GM18507 (cell line): Measurements from ENCODE around the gene SLC12A9.

Experiments used
- DNase-seq: peaks from one replicate; pipeline ENCODE4 v3.0.0; 2011; ENCODE audit warnings: low read depth; ENCODE audit not compliant: insufficient read length; ENCODE audit errors: extremely low spot score
- FAIRE-seq: peaks from 2 replicates; lab custom pipeline; 2011; peaks lifted over from hg19 to GRCh38; lab: Jason Lieb, UNC

Gene SLC12A9

DNA sequence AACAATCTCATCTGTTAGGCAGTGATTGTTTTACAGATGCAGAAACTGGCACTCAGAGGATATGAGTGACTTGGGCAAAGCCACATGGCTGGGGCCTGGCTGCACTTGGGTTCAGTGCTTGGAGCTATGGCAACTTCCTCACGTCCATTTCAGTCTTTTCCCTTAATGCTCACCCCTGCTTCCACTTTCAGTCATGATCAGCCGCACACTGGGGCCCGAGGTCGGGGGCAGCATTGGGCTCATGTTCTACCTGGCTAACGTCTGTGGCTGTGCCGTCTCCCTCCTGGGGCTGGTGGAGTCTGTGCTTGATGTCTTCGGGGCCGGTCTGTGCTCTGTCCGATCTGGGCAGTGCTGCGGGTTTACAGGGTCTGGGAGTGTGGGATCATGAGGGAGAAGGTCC lies 3.0 kb downstream of the SLC12A9 start:
- no peak for DNase-seq
- no peak for FAIRE-seq

- no peak for FAIRE-seq
These were observed 4.4 kb downstream of the SLC12A9 start for GRCh38 chr7:100856871-100857282.

GRCh38 chr7:100859856-100860255 lies 7.3 kb downstream of the SLC12A9 start:
- FAIRE-seq, result no peak

More at GRCh38 chr7:100856871-100857282, 4.4 kb downstream of the SLC12A9 start:
- no peak for DNase-seq

DNA sequence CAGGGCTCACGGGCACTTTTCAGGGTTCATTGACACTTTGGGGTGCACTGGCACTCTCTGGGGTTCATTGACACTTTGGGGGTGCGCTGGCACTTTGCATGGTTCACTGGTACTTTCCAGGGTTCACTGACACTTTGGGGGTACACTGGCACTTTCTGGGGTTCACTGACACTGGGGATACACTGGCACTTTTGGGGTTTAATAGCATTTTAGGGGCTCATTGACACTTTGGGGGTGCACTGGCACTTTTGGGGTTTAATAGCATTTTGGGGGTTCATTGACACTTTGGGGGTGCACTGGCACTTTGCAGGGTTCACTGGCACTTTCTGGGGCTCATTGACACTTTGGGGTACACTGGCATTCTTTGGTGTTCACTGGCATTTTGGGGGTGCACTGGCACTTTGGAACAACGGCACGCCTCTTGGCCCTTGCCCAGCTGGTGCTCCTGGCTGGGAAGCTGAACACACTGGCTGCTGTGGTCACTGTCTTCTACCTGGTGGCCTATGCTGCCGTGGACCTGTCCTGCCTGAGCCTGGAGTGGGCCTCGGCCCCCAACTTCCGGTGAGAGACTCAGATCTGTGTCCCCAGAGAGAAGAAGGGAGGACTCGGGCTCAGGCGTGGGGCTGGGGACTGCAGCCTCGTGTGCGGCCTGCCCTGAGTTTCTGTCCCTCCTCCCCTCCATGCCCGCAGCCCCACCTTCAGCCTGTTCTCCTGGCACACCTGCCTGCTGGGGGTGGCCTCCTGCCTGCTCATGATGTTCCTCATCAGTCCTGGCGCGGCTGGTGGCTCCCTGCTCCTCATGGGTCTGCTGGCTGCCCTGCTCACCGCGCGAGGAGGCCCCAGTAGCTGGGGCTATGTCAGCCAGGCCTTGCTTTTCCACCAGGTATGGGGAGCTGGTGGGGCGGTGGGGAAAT lies 8.4 kb downstream of the SLC12A9 start:
- FAIRE-seq (no peak), DNase-seq (no peak)

More at GRCh38 chr7:100859856-100860255, 7.3 kb downstream of the SLC12A9 start:
- DNase-seq, result no peak

GRCh38 chr7:100861616-100861985 lies 9.1 kb downstream of the SLC12A9 start:
- DNase-seq (no peak), FAIRE-seq (no peak)

GRCh38 chr7:100863406-100863950 lies 11.0 kb downstream of the SLC12A9 start:
- FAIRE-seq (no peak), DNase-seq (no peak)

DNA sequence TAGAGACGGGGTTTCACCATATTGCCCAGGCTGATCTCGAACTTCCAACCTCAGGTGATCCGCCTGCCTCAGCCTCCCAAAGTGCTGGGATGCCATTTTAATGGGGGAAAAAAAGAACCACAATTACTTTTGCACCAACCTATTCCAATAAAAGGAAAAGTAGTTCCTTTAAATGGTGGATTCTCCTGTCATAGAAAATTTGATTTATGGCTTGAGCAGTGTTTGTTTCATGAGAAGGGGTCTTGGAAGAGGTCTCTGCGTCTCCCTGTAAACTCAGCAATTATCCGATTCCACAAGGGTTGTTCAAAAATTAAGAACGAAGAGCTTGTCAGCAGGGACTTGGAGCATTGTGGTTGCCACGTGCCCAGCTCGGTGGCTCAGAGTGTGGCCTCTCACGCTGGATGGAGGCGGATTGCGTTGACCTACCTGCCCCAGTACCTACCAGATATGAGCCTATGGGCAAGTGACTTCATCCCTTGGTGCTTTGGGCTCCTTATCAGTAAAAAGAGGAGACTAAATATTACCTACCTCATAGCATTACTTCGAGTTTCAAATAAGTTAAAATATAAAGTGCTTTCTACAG lies 11.8 kb downstream of the SLC12A9 start:
- no peak for DNase-seq
- no peak for FAIRE-seq

GRCh38 chr7:100865372-100865911 lies 12.9 kb downstream of the SLC12A9 start:
- DNase-seq (no peak), FAIRE-seq (no peak)

DNA sequence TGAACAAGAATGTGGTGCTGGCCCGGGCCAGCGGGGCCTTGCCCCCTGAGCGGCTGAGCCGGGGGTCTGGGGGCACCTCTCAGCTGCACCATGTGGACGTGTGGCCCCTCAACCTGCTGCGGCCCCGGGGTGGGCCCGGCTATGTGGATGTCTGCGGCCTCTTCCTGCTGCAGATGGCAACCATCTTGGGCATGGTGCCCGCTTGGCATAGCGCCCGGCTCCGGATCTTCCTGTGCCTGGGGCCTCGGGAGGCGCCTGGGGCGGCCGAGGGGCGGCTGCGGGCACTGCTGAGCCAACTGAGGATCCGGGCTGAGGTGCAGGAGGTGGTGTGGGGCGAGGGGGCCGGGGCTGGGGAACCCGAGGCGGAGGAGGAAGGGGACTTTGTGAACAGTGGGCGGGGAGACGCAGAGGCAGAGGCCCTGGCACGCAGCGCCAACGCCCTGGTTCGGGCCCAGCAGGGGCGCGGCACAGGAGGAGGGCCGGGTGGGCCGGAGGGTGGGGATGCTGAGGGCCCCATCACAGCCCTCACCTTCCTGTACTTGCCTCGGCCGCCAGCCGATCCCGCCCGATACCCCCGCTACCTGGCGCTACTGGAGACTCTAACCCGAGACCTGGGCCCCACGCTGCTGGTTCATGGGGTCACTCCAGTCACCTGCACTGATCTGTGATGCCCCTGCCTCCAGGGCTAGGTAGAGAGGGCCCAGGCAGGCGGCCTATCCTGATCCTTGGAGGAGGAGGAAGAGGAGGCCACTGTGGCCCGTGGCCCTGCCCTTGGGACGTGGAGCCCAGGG lies 13.6 kb downstream of the SLC12A9 start:
- DNase-seq (no peak), FAIRE-seq (no peak)

GRCh38 chr7:100866729-100867039 lies 14.2 kb downstream of the SLC12A9 start:
- FAIRE-seq (no peak), DNase-seq (no peak)

- DNase-seq (no peak), FAIRE-seq (peak; percentile 38)
These were observed 14.7 kb downstream of the SLC12A9 start, which contains the start of gene TRIP6 for GRCh38 chr7:100867040-100867775. TSS of gene TRIP6 (plus strand) at chr7:100867387. CDS start at chr7:100867498, 111 bp downstream.

GRCh38 chr7:100867776-100868485 lies 15.4 kb downstream of the SLC12A9 start:
- FAIRE-seq, result no peak
- no peak for DNase-seq

DNA sequence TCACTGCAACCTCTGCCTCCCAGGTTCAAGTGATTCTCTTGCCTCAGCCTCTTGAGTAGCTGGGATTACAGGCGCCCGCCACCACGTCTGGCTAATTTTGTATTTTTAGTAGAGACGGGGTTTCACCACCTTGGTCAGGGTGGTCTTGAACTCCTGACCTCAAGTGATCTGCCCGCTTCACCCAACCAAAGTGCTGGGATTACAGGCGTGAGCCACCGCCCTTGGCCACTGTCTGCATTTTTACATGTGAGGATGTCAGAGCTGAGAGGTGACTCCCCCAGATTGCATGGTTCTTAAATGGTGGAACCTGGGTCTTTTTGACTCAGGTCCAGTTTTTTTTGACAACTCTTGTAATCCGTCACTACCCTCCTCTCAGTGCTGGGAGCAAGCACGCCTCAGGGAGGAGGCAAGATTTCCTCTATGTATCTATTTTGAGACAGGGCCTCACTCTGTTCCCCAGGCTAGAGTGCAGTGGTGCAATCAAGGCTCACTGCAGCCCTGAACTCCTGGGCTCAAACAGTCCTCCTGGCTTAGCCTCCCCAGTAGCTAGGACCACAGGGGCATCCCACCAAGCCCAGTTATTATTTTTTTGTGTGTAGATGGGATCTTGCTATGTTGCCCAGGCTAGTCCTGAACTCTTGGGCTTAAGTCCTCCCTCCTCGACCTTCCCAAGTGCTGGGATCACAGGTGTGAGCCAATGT lies 21.2 kb downstream of the SLC12A9 start:
- peak; percentile 9 for FAIRE-seq
- no peak for DNase-seq

GRCh38 chr7:100874300-100874576 lies 21.7 kb downstream of the SLC12A9 start:
- DNase-seq (no peak), FAIRE-seq (no peak)

- peak; percentile 99 for FAIRE-seq
These were observed 22.3 kb downstream of the SLC12A9 start, which contains the start of gene SRRT for GRCh38 chr7:100874577-100875355. TSS of gene SRRT (plus strand) at chr7:100875103. CDS start at chr7:100875591, 488 bp downstream.

DNA sequence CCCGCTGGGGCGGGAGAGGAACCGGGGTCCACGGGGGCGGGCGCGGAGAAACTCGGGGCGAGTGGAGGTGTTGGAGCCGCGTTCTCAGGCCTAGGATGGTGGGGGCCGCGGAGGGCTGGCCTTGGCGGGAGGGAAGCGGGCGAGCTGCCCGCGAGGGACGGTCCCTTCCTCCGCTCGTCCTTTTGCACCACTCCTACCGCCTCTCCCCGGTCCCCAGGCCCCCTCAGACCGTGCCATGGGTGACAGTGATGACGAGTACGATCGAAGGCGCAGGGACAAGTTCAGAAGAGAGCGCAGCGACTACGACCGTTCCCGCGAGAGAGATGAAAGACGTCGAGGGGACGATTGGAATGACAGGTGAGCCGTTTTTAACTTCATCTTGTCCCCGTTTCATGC lies 22.8 kb downstream of the SLC12A9 start:
- peak; percentile 61 for FAIRE-seq
- no peak for DNase-seq

More at GRCh38 chr7:100874577-100875355, 22.3 kb downstream of the SLC12A9 start, which contains the start of gene SRRT:
- peak; percentile 99 for DNase-seq

DNA sequence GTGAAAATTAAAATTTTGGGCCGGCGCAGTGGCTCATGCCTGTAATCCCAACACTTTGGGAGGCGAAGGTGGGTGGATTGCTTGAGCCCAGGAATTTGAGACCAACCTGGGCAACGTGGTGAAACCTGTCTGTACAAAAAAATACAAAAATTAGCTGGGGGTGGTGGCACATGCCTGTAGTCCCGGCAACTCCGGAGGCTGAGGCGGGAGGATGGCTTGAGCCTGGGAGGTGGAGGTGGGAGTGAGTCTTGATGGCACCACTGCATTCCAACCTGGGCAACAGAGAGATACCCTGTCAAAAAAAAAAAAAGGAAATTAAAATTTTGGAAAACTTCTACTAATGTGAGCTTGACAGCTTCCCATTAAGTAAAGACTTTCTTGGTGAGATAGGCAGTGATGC lies 25.5 kb downstream of the SLC12A9 start:
- FAIRE-seq (no peak), DNase-seq (no peak)
